Activated CD4-positive, alpha-beta T cell treated with anti-CD3 and anti-CD28 coated beads for 24 hours (primary cell): ENCODE data around the gene BPIFA3.

Source experiments
- DNase-seq, 2 donors: peaks; one replicate each; pipeline ENCODE4 v3.0.0-alpha.2; 2020; ENCODE audit warnings: low read depth in 2 of 2

Gene BPIFA3

GRCh38 chr20:33263784-33264183 lies 46.6 kb downstream of the BPIFA3 start:
- DNase-seq, result no peak

- no peak for DNase-seq
Observed at GRCh38 chr20:33267701-33268100, 50.5 kb downstream of the BPIFA3 start.

- no peak for DNase-seq
Observed at GRCh38 chr20:33272155-33272873, 55.2 kb downstream of the BPIFA3 start.

GRCh38 chr20:33273117-33273851 lies 56.1 kb downstream of the BPIFA3 start:
- no peak for DNase-seq

- no peak for DNase-seq
Observed at GRCh38 chr20:33275215-33275614, 58.1 kb downstream of the BPIFA3 start.

GRCh38 chr20:33275871-33276270 lies 58.7 kb downstream of the BPIFA3 start:
- DNase-seq, result no peak

- no peak for DNase-seq
Observed at GRCh38 chr20:33276303-33277113, 59.4 kb downstream of the BPIFA3 start.
